Left hindlimb (tissue), 1 donor: ENCODE data around the gene MPST.
A peak's percentile ranks its signal among the peaks of the same experiment; 100 is the strongest.

Experiments
- DNase-seq: peaks from one replicate; pipeline ENCODE4 v3.0.0-alpha.2; 2018

Gene MPST

DNA sequence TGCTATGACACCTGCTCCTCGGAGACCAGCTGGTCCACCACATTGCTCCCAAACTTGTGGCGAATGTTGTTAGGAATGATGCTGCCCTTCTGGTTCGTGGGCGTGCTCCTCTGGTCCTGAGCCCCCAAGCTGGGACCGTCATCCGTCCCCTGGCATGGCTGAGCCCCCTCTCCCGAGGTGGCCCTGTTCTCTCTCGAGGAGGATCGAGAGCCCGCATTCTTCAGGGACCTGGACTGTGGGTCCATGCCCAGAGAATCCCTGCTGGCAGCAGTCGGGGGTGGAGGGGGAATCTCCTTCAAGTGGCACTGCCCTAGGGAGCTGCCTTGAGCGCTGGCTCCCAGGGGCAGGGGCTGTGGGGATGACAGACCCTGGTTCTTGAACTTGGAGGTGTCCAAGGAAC is 17.7 kb upstream of the MPST start:
- no peak for DNase-seq

DNA sequence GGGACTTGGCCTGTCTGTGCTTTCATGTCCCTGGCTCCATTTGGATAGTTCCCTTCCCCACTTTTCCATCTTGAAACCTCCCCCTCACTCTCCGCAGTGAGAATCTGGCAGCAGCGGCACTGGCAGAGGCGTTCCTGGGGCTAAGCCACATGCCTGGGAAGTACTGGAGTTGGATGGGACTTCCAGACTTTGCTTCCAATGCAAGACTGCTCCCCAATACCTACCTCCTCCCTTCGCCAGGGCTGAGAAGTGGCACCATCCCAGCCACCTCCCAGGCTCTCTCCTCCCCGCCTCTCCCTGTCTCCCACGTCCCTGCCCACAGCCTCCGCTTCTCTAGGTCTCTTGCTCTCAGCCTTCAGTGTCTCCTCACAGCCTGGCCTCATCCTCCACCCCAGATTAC is 16.9 kb upstream of the MPST start:
- DNase-seq: peak; percentile 63

DNA sequence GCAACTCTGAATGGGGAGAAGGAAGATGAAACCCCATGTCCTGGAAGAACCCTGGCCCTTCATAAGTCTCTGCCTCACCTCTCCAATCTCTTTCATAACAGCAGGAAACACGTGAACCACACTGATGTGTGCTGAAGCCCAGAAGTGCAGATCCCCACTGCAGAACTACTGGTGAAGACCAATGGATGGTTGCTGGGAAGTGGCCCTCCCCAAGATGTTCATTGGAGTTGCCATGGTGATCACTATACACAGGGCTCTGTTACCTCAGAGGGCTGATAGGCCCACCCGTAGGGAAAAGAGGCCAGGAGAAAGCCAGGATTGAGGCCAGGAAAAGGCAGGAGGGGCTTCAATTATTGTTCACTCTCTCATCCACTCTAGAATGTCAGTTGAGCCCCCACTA is 11.9 kb upstream of the MPST start:
- DNase-seq: no peak

DNA sequence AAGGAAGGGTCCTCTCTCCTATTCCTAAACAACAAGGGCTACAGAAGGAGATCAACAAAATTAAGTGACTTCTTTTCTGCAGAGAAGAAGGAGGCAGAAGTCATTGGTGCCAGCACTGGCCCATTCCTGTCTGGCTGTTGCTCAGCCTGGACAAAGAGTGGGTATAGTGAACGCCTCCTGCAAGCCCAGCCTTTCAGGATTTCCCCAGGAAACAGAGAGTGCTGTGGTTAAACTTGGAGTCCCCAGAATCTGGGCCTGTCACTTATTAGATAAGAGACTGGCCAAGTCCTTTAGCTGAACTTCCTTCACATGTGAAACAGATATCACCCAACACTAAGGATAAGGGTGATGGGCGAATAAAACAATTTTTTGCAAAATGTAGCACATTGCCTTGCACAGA is 11.2 kb upstream of the MPST start:
- DNase-seq: no peak

DNA sequence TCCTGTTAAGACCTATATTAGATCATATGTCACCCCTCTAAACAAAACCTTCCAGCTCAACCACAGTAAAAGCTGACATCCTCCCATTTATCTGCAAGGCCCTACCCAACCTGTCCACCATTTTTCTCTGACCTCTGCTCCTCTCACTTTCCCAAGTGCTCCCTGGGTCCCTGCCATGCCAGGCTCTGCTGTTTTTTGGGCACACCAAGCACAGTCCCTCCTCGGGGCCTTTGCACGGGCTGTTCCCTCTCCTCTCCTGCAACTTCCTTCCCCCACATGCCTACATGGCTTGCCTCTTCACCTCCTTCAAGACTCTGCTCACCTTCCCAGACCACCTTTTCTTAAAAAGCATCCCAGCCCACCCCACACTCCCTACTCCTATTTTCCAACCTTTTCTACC is 10.1 kb upstream of the MPST start:
- no peak for DNase-seq

DNA sequence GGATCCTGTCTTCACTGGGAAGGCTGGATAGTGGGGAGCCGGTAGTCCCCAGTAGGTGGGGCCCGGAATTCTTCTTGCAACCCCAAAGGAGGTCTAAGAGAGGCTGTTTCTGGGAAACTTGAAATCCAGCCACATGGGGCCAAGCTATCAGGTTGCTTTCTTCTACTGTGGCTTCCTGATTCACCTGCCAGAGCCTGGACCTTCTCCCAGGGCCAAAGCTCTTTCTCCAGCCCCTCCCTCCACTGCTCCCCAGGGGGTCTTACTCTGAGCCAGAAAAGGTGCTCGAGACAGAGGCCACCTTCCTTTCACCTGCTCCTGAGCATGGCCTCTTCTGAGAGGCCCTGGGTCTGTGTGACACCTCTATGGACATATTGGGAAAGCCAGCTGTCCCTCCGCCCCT is 9.4 kb upstream of the MPST start:
- DNase-seq: no peak

DNA sequence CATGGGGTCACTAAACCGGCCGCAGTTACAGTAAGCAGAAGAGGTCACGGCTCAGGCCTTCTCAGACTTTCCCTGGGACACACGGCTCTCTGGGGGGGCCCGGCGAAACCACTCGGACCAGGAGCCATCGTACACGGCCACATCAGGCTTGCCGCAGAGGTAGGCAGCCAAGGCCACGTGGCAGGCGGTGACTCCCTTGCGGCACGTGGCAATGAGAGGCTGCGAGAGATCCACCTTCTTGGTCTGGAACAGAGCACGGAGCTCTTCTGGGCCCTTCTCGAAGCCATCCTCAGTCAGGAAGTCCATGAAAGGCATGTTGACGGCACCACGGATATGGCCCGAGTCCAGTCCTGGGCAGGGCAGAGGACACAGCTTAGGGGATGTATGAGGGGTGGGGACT is 8.6 kb upstream of the MPST start:
- DNase-seq: no peak

DNA sequence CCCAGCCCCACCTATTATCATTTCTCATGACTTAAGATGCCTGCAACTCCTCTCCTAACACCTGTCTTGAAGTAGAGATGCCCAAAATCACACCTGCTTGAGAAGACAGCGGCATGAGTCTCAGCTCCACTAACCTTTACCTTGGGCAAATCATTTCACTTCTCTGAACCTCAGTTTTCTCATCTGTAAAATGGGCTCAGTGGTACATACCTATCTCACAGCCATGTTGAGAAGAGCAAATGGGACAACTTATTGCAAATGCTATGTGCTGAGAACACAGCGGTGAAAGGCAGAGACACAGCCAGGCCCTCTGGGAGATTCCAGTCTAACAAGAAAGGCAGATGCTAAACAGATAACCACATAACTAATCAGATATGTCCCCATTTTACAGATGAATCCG is 8.1 kb upstream of the MPST start:
- no peak for DNase-seq

DNA sequence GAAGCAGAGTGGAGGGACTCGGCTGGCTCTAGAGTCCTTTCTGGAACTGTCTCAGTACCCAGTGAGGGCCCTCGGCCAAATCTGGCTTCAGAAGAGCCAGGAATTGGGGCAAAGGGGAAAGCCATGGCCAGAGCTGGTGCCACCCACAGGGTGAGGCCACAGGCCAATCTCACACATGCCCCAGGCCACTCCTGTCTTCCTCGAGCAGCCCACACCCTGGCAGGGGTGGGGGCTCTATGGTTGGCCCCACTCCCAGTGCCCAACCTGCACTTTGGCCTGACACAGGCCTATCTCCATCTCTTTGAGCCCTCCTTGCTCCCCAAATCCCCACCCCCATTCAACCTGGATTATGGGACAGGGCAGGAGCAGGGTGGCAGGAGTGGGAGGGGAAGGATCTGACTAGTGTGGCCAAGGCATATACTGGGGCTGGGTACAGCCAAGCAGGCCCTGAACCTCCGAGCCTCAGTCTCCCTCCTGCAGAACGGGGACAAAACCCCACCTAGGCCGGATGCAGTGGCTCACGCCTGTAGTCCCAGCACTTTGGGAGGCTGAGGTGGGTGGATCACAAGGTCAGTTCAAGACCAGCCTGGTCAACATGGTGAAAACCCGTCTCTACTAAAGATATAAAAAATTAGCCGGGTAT is 7.2 kb upstream of the MPST start:
- DNase-seq: no peak

DNA sequence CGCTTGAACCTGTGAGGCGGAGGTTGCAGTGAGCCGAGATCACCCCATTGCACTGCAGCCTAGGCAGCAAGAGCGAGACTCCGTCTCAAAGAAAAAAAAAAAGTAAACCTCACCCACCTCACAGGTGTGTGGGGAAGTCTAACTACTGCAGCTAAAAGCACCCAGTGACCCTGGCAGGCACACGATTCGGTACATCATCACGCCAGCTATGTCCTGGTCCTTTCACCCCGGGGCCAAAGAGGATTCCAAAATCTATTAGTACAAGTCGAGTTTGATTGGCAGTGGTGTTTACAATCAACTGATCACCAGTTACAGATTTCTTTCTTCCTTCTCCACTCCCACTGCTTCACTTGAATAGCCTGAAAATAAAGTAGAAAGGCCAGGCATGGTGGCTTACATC is 6.6 kb upstream of the MPST start:
- DNase-seq: no peak

DNA sequence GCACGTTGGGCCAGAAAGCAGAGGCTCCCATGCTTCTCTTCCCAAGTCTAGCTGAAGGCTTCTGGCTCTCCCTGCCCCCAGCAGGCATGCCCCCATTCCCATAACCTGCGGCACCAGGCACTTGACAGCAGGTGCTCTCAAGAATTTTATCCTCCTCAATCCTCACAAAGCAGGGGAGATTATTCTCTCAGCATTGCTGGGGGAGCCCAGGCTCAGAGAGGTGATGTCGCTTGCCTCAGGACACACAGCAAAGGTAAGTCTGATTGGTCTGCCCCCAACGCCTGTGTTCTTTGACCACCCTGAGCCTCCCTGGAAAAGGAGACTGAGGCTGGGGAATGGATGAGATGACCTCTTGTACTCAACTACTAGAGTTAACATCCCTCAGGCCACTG is 5.1 kb upstream of the MPST start:
- DNase-seq: no peak

DNA sequence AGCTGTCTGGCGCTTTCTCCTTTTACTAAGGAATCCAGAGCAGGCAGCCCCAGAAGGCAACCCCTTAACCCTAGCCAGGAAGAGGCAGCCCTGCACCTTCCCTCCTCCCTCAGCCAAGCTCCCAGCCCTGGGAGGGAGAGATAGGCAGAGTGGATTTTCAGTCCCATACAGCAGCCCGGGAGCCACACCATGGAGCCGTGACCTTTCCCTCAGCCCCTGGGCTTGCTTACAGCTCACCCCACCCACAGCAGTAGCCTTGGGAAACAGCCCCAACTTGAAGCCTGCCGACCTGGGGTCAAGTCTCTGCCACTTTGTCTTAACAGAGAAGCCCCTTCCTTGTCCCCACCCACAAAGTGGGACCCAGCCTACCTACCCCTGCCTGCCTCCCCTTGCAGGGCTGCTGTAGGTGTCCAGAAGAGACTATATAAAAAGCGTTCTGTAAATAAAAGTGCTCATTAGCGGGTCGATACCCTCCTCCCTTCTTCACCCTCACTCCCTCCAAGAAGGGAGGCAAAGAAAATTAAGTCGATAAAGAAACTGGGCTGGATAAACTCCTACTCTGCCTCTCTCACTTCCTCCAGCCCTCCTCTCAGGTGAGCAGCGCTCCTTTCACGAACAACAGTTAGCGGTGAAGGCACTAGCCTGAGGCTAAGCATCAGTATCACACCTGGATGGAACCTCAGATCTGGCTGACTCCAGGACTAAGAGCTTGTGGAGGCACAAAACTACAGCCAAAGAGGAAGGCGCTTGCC is 4.5 kb upstream of the MPST start:
- DNase-seq: no peak

DNA sequence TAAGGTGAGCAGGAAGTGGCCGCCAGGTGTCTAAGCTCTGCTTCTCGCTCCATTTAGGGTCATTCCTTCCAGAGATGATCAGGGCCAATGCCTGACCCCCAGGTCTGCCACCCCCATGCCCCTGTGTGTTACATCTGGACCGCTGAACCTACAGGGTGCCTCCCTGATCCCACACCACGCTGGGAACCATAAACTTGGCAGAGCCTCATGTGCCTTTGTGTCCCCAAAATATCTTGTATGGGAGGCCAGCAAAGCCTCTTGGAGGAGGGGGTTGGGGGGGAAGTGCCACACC is 4.0 kb upstream of the MPST start:
- no peak for DNase-seq

DNA sequence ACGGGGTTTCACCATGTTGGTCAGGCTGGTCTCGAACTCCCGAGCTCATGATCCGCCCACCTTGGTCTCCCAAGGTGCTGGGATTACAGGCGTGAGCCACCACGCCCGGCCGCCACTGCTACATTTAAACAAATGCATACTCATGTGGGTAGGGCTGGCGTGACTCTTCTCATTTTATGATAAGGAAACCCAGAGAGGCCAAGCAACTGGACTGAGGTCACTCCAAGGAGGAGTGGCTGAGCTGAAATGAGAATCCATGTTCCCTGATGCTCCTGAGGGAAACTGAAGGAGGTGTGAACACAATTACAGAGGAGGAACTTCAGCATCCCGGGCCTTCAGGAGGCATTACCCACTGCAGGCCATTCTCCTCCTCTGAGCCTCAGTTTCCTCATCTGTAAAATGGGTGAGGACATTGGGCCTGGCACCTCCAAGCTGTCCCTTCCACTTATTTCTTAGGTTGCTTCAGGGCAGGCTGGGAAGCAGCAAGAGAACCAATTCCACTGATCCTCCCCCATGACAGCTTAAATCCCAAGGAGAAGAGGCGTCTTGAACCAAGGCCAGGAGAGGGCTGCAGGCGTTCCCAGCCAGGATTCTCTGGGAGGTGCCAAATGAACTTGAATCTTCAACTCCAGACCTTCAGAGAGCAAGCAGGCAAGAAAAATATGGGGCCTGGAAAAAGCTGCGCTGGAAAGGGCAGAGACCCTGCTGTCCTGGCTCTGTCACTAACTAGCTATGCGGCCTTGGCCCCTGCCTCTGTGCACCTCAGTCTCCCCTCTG is 3.2 kb upstream of the MPST start:
- no peak for DNase-seq

DNA sequence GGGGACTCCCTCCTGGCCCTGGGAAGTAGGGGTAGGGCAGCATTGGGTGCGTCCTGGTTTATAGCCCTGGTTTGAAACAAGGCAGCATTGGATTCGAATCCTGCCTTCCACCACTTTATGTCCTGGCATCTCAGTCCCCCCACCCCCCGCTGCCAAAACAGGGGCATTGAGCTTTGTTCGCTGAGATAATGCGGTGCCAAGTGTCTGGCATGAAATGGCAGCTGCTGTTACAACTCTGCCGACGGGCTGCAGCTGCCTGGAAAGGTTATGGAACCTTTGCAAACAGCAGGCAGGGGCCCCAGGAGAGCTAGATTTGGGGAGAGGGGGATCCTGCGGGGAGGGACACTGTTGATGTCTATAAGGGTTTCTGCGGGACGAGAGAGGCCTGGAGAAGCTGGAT is 2.2 kb upstream of the MPST start:
- DNase-seq: no peak

DNA sequence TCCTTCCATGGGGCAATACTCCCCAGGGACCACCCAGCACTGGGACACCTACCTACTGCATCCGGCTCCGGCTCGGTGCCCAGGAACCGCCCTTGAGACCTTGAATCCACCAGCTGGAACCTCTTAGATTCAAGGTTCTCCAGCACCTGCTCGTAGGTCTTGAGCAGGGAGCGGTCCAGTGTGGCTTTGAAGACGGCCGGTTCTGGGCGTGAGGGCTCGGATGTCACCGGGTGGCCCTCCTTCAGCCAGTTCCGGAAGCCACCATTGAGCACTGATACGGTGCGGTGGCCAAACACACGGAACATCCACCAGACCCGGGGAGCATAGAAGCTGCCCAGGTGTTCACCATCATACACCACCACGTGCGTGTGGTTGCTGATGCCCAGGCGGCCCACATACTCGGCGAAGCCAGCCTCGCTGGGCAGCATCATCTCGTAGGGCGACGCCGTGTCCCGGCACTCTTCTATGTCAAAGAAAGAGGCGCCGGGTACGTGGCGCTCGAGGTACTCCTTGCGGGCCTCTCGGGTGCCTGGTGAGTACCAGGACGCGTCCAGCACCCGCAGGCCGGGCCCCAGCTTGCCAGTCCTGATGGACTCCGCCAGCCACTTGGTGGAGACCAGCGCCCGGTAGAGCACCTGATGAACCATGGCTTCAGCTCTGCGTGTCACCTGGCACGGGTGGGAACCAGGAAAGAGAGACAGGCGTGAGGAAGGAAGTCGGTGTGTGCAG is 1.3 kb upstream of the MPST start:
- no peak for DNase-seq

DNA sequence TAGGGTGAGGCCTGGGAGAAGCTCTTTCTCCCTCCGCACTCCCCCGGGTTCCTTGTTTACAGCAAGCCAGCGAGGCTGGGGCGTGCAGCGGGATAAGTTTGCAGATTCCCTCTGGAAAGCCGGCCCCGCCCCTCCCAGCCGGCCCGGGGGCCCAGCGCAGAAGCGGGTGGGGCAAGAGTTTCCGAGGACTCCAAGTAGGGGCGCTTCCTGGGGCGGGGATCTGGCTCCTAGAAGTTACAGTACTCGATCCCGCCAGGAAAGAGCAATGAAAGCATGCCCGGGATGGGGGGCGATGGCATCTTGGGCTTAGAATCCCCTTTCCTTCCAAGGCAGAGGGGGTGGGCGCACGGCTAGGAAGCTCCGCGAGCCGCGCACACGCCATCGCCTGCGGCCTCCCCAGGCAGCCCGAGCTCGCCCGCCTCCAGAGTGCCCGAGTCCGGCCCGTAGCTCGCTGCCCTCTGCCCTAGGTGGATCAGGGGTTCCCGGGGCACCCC is 680 bp upstream of the MPST start:
- DNase-seq: peak; percentile 82

DNA sequence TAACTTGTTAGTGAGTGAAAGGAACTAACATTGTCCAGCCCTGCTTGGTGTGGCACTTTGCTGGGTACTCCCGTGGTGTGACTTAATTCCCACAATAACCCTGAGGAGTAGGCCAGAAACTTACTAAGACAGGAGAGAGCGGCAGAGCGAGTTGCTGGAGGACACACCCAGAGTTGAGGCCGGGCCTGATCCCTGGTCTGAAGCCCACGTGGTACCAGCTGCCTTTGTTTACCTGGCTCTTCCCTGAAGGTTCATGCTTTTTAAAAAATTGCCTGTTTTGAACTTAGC is 594 bp downstream of the MPST start:
- DNase-seq: no peak

DNA sequence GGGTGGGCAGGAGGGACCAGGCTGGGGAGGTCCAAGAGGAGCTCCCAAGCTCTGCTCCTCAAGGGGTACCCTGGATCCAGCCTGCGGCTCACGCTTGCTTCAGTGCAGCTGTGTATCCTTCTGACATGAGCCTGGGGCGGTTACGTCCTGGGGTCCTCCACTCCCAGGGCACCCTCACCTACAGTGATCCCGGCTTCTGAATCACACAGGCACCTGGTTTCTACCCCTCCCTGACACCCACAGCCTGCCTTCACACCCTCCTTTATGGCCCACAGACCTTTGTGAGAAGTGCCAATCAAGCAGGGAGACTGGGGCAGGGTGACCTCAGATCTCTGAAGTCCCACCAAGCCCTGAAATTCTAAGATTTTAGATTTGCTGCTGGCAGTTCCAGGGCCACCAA is 1.5 kb downstream of the MPST start:
- DNase-seq: no peak

DNA sequence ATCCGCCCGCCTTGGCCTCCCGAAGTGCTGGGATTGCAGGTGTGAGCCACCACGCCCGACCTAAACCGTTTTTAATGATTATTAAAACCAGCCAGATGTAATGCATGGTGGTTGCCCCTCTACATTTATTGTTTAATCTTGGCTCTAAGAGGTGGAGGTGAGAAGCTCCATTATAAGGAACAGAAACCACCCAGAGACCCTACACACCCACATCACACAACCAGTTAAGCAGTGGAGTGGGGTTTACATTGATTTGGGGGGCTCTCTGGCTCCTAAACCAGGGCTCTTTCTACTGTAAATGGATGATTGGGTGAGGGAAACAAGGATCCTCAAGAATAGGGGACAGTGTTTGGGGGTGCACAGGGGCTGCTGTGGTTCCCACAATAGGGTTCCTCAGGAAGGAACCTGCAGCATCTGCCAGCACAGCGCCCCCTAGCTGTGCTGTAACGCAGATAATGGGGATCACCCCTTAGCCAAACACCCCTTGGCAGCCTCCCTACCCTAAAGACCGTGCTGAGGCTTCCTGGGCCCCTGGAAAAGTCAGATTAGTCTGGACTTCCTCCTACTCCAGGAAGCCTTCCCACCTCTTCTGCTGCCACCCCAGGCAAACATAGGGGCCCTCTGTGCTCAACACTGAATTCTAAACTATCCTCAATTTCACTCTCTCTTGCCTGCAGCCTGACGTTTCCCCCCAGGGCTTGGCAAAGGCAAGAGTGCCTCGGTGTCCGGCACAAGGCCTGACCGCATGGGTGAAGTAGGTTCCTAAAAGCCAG is 2.4 kb downstream of the MPST start:
- no peak for DNase-seq

DNA sequence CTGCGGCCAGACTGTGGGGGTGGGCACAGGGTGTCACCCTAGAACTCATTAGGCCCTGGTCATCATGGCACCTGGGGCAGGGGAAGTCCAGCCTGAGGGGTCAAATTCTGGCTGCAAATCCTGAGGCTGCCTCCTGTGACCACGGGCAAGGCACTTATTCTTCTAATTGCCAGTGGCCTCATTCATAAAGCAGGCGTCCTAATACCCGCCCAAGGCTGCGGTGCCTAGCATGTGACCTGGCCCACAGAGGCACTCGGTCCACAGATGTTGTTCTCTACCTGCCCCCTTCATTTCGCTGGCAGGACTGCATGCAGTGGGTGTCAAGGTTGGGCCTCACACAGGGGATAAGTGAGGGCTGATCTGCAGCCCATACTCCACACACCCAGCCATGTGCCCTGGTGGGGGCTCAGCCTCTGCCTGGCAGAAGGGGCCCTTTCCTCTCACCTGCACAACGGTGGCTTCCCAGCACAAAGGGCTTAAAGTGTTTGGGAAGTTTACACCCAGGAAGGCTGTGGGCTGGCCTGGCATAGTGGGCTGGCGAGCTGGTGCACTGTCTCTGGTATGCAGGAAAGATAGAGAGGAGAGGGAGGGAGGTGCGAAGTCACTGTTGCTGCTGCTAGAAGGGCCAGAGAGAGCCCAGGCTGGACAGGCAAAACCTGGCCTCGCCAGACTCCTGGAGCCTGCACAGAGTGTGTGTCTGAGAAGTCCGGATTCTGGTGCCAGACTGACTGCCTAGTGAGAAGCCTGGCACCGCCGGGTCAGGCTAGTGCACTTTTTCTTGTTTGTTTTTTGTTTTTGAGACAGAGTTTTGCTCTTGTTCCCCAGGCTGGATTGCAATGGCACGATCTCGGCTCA is 3.2 kb downstream of the MPST start:
- no peak for DNase-seq

DNA sequence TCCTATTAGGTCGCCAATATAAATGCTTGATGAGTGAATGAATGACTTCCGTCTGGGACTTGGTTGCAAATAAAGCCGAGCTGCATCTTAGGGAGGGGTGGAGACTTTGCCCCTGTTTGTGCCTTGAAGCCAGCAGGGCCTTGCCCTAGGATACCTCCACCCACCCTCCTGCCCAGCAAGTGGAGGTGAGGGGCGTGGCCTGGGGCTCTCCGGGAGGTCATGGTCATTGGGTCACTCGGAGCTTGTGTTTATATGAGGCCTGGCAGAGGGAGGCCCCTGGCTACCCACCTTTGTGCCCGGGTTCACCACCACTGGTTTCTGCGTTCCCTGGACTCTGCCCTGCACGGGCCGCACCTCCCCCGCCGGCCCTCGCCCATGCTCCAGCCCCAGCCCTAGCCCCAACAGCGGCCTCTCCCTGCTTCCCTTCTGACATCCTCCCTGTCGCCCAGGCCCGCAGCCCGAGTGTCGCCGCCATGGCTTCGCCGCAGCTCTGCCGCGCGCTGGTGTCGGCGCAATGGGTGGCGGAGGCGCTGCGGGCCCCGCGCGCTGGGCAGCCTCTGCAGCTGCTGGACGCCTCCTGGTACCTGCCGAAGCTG is 4.3 kb downstream of the MPST start:
- peak; percentile 26 for DNase-seq
